Heart left ventricle (tissue), 13 donors: ENCODE results near the gene KIF3C.

Source experiments
- CTCF ChIP-seq, 12 donors: fragments of 200-600 bp; sonication (generic) in 4 of 12; IDR thresholded peaks; one replicate each; pipeline versions ENCODE4 v1.5.0 to v1.8.0; 2018 to 2022; ENCODE audit warnings: antibody characterized with exemption in 12 of 12, mild to moderate bottlenecking in 5 of 12
- POLR2A ChIP-seq, 2 donors: fragments of 450-650 bp; IDR thresholded peaks; one replicate each; pipeline ENCODE4 v1.6.1; 2017; ENCODE audit warnings: antibody characterized with exemption in 2 of 2, mild to moderate bottlenecking in 2 of 2, moderate library complexity in 2 of 2
- donor health status: ischemic (EF 13 %, LVEDD 7.1; RV severe dilation, severe dysfunction).
- donor health status: DM: no; HTN: yes; CAD: no.
- donor health status: DM: no; HTN: no; CAD: no.
- donor health status: ischemic (EF 25% LVEDD 6.9; RV normal size, moderate dysfunction).
- donor health status: ischemic (EF 25% LVEDD 5.7; RV mildly dilated, moderate dysfunction).
- donor health status: ischemic (EF 35%, LVEDD 5.7; RV mildly dilated, moderate dysfunction).
- donor health status: nonischemic (EF 11% LVEDD 7.7; RV severe dilation, severe dysfunction).
- donor health status: DM: yes; HTN: yes; CAD: no.
- donor health status: PGD.
- donor health status: ischemic (EF 29% LVEDD 5.4; RV normal size, mild dysfunction).
- donor health status: nonischemic (EF 23%, LVEDD 6.1; RV moderate dilation, normal function).

- TF ChIP-seq CTCF (IDR thresholded peaks at IDR 0.05) (no peak), POLR2A (IDR thresholded peaks at IDR 0.05) (no peak)
These were observed 90.6 kb downstream of the KIF3C start for GRCh38 chr2:25891672-25892071.
